Measurements from ENCODE around the gene ARHGEF12.

The ARHGEF12 gene

GRCh38 chr11:120381401-120381800 lies 45.2 kb downstream of the ARHGEF12 start:
- no peak overlapping the region for H3K27ac ChIP-seq (ENCODE audit: low read depth, low read length)
- no peaks in the 10 kb centered on the region for H3K79me2 ChIP-seq (ENCODE audit: insufficient read depth, low read length)
- no peak overlapping the region for H2AFZ ChIP-seq (ENCODE audit: low read depth, low read length, severe bottlenecking)
- no peaks in the 10 kb centered on the region for H3F3A ChIP-seq (ENCODE audit: insufficient read depth)
- H3K4me3 ChIP-seq (ENCODE audit: insufficient read depth, low read length, poor library complexity, severe bottlenecking) = no peak overlapping the region
- H3K9ac ChIP-seq (ENCODE audit: low read length) = no peak overlapping the region
- no peaks in the 10 kb centered on the region for H3K27me3 ChIP-seq (ENCODE audit: low read length)
- H3K9me3 ChIP-seq (ENCODE audit: insufficient read depth, low read length) = 0 out of 2 replicates have a peak, but pooled peaks cover 2% of the 10 kb centered on the region
- TF ChIP-seq EZH2phosphoT487 (conservative IDR thresholded peaks at IDR 0.05; ENCODE audit: low read length) = no peak
- no peak for TF ChIP-seq CTCF (IDR thresholded peaks at IDR 0.05; ENCODE audit: insufficient read depth, low read length, poor library complexity, severe bottlenecking)
- H3K9me2 ChIP-seq (replicated peaks; ENCODE audit: insufficient read depth, low read length) = no peaks in the 10 kb centered on the region
- H3K4me2 ChIP-seq (ENCODE audit: low read depth, low read length, poor library complexity, severe bottlenecking) = no peak overlapping the region
- H4K20me1 ChIP-seq (ENCODE audit: low read depth, low read length) = peaks cover 14% of the 10 kb centered on the region; the same call in 1 of the 2 replicates
- no peaks in the 10 kb centered on the region for H3K36me3 ChIP-seq (ENCODE audit: low read length)

- no peaks in the 10 kb centered on the region for H3F3A ChIP-seq (ENCODE audit: insufficient read depth)
- H3K27ac ChIP-seq (ENCODE audit: low read depth, low read length) = no peak overlapping the region
- H3K27me3 ChIP-seq (ENCODE audit: low read length) = no peaks in the 10 kb centered on the region
- no peaks in the 10 kb centered on the region for H3K9me2 ChIP-seq (replicated peaks; ENCODE audit: insufficient read depth, low read length)
- no peak overlapping the region for H2AFZ ChIP-seq (ENCODE audit: low read depth, low read length, severe bottlenecking)
- no peaks in the 10 kb centered on the region for H3K36me3 ChIP-seq (ENCODE audit: low read length)
- H3K4me3 ChIP-seq (ENCODE audit: insufficient read depth, low read length, poor library complexity, severe bottlenecking) = no peak overlapping the region
- H3K9me3 ChIP-seq (ENCODE audit: insufficient read depth, low read length) = no peaks in the 10 kb centered on the region
- H3K4me2 ChIP-seq (ENCODE audit: low read depth, low read length, poor library complexity, severe bottlenecking) = no peak overlapping the region
- TF ChIP-seq CTCF (IDR thresholded peaks at IDR 0.05; ENCODE audit: insufficient read depth, low read length, poor library complexity, severe bottlenecking) (no peak), EZH2phosphoT487 (conservative IDR thresholded peaks at IDR 0.05; ENCODE audit: low read length) (no peak)
- H3K9ac ChIP-seq (ENCODE audit: low read length) = no peak overlapping the region
- H3K79me2 ChIP-seq (ENCODE audit: insufficient read depth, low read length) = no peaks in the 10 kb centered on the region
- H4K20me1 ChIP-seq (ENCODE audit: low read depth, low read length) = peaks cover 31% of the 10 kb centered on the region
Observed at GRCh38 chr11:120383518-120384155, 47.4 kb downstream of the ARHGEF12 start.

GRCh38 chr11:120384476-120384875 lies 48.3 kb downstream of the ARHGEF12 start:
- H3K27me3 ChIP-seq (ENCODE audit: low read length) = no peaks in the 10 kb centered on the region
- no peaks in the 10 kb centered on the region for H3F3A ChIP-seq (ENCODE audit: insufficient read depth)
- H3K27ac ChIP-seq (ENCODE audit: low read depth, low read length) = no peak overlapping the region
- H4K20me1 ChIP-seq (ENCODE audit: low read depth, low read length) = peaks cover 31% of the 10 kb centered on the region
- 0 out of 2 replicates have a peak, but pooled peaks cover under 1% of the 10 kb centered on the region for H3K9me3 ChIP-seq (ENCODE audit: insufficient read depth, low read length)
- no peak overlapping the region for H3K4me2 ChIP-seq (ENCODE audit: low read depth, low read length, poor library complexity, severe bottlenecking)
- H3K79me2 ChIP-seq (ENCODE audit: insufficient read depth, low read length) = no peaks in the 10 kb centered on the region
- no peaks in the 10 kb centered on the region for H3K36me3 ChIP-seq (ENCODE audit: low read length)
- TF ChIP-seq CTCF (IDR thresholded peaks at IDR 0.05; ENCODE audit: insufficient read depth, low read length, poor library complexity, severe bottlenecking) = no peak
- no peak for TF ChIP-seq EZH2phosphoT487 (conservative IDR thresholded peaks at IDR 0.05; ENCODE audit: low read length)
- no peaks in the 10 kb centered on the region for H3K9me2 ChIP-seq (replicated peaks; ENCODE audit: insufficient read depth, low read length)
- H3K9ac ChIP-seq (ENCODE audit: low read length) = no peak overlapping the region
- no peak overlapping the region for H3K4me3 ChIP-seq (ENCODE audit: insufficient read depth, low read length, poor library complexity, severe bottlenecking)
- no peak overlapping the region for H2AFZ ChIP-seq (ENCODE audit: low read depth, low read length, severe bottlenecking)
